OCI-LY1 (cell line): ENCODE results near the gene LVRN.

Experiments
- CTCF ChIP-seq: fragments of 200-600 bp; sonication (generic), shearing (Covaris generic); IDR thresholded peaks from 2 replicates; pipeline ENCODE4 v1.5.1; 2017; ENCODE audit warnings: mild to moderate bottlenecking, antibody characterized with exemption, low read length, moderate library complexity, mixed read lengths
- EZH2 ChIP-seq: fragments of 200-600 bp; sonication (generic), shearing (Covaris generic); IDR thresholded peaks from 2 replicates; pipeline ENCODE4 v1.8.0; 2017; ENCODE audit warnings: borderline replicate concordance, mixed run types, mild to moderate bottlenecking, antibody characterized with exemption, low read length, moderate library complexity, mixed read lengths

GRCh38 chr5:116013207-116013785, 51.0 kb downstream of the LVRN start:
- TF ChIP-seq CTCF (no peak), EZH2 (no peak)
